GM23338 (cell line): ENCODE results near the gene CHIA. TPM values are rescaled to one million over a fixed set of nuclear protein-coding genes. Genes with fewer than 3 reads are reported as not detected.

Experiments used
- ATAC-seq: fragments of 200-7000 bp; cut with Tn5 transposase; 3 replicates; pipeline ENCODE4 v1.9.1; 2020
- DNase-seq: peaks from one replicate; pipeline ENCODE4 v3.0.0-alpha.2; 2015; ENCODE audit warnings: low spot score
- H2AFZ ChIP-seq: fragments of 200-600 bp; sonication (generic); 2 replicates; pipeline ENCODE4 v1.8.0; 2016; ENCODE audit warnings: antibody characterized with exemption, mild to moderate bottlenecking, moderate library complexity
- H3F3A ChIP-seq: fragments of 200-600 bp; sonication (generic); replicated peaks from 2 replicates; pipeline ENCODE4 v1.8.0; 2017; ENCODE audit warnings: antibody characterized with exemption, mixed run types, low read depth
- H3K27ac ChIP-seq: fragments of 200-600 bp; sonication (generic); 2 replicates; pipeline ENCODE4 v1.6.1; 2016; ENCODE audit warnings: low read depth
- H3K27me3 ChIP-seq: fragments of 200-600 bp; sonication (generic); 2 replicates; pipeline ENCODE4 v1.8.0; 2016; ENCODE audit warnings: mild to moderate bottlenecking, mixed run types, moderate library complexity; ENCODE audit not compliant: insufficient read depth
- H3K36me3 ChIP-seq: fragments of 200-600 bp; sonication (generic); 2 replicates; pipeline ENCODE4 v1.8.0; 2016; ENCODE audit warnings: mild to moderate bottlenecking; ENCODE audit not compliant: insufficient read depth
- H3K4me1 ChIP-seq: fragments of 200-600 bp; sonication (generic); 2 replicates; pipeline ENCODE4 v1.8.0; 2016; ENCODE audit warnings: mild to moderate bottlenecking, moderate library complexity; ENCODE audit not compliant: insufficient read depth
- H3K4me2 ChIP-seq: fragments of 200-600 bp; sonication (generic); 2 replicates; pipeline ENCODE4 v1.7.1; 2017; ENCODE audit warnings: mixed run types
- H3K4me3 ChIP-seq: fragments of 200-600 bp; sonication (generic); 2 replicates; pipeline ENCODE4 v1.6.1; 2016; ENCODE audit warnings: mixed run types
- H3K79me2 ChIP-seq: fragments of 200-600 bp; sonication (generic); replicated peaks from 2 replicates; pipeline ENCODE4 v1.8.0; 2017; ENCODE audit warnings: mild to moderate bottlenecking; ENCODE audit not compliant: insufficient read depth
- H3K9me2 ChIP-seq: fragments of 200-600 bp; sonication (generic); 2 replicates; pipeline ENCODE4 v1.8.0; 2017; ENCODE audit not compliant: insufficient read depth
- H4K20me1 ChIP-seq: fragments of 200-600 bp; sonication (generic); replicated peaks from 2 replicates; pipeline ENCODE4 v1.8.0; 2017; ENCODE audit warnings: mild to moderate bottlenecking; ENCODE audit not compliant: insufficient read depth
- H3K27ac Mint-ChIP-seq: 2 replicates; pipeline ENCODE4 v1.8.0; 2020; ENCODE audit warnings: inconsistent platforms, mild to moderate bottlenecking, moderate library complexity, mixed read lengths
- H3K27me3 Mint-ChIP-seq: 3 replicates; pipeline ENCODE4 v1.8.0; 2022; ENCODE audit warnings: low read depth, mild to moderate bottlenecking, moderate library complexity, mixed read lengths, inconsistent platforms; ENCODE audit not compliant: insufficient read depth, poor library complexity
- H3K36me3 Mint-ChIP-seq: 3 replicates; pipeline ENCODE4 v1.8.0; 2021; ENCODE audit warnings: low read depth, mild to moderate bottlenecking, inconsistent platforms, moderate library complexity, mixed read lengths
- H3K4me1 Mint-ChIP-seq: 3 replicates; pipeline ENCODE4 v1.8.0; 2020; ENCODE audit warnings: mild to moderate bottlenecking, inconsistent platforms, mixed read lengths
- H3K4me3 Mint-ChIP-seq: 3 replicates; pipeline ENCODE4 v1.8.0; 2021; ENCODE audit warnings: moderate library complexity, mild to moderate bottlenecking, inconsistent platforms, mixed read lengths
- H3K9me3 Mint-ChIP-seq: 3 replicates; pipeline ENCODE4 v1.8.0; 2020; ENCODE audit warnings: moderate library complexity, mild to moderate bottlenecking, inconsistent platforms, mixed read lengths
- CREB1 ChIP-seq: fragments of 250-450 bp; sonication (Bioruptor Pico); IDR thresholded peaks from 2 replicates; pipeline ENCODE4 v1.5.0; 2020; ENCODE audit warnings: low read depth, mild to moderate bottlenecking, moderate library complexity
- CTCF ChIP-seq, 2 experiments: fragments of 200-600 bp in 1 of 2; sonication (generic) in 1 of 2; conservative IDR thresholded peaks; 2 replicates each; pipeline versions ENCODE4 v1.5.1 to v1.6.1; 2016 to 2017; ENCODE audit warnings: antibody characterized with exemption in 2 of 2, low read depth in 2 of 2, mild to moderate bottlenecking in 2 of 2, moderate library complexity in 1 of 2
- ETS1 ChIP-seq: IDR thresholded peaks from 2 replicates; pipeline ENCODE4 v1.6.1; 2016; ENCODE audit warnings: antibody characterized with exemption
- EZH2 ChIP-seq: fragments of 200-600 bp; sonication (generic); IDR thresholded peaks from one replicate; pipeline ENCODE4 v1.8.0; 2017; ENCODE audit warnings: antibody characterized with exemption, mild to moderate bottlenecking, low read depth; ENCODE audit not compliant: unreplicated experiment
- EZH2phosphoT487 ChIP-seq: fragments of 200-600 bp; sonication (generic); IDR thresholded peaks from one replicate; pipeline ENCODE4 v1.8.1; 2018; ENCODE audit warnings: antibody characterized with exemption; ENCODE audit not compliant: unreplicated experiment
- JUNB ChIP-seq: IDR thresholded peaks from one replicate; pipeline ENCODE4 v1.6.1; 2016; ENCODE audit warnings: antibody characterized with exemption; ENCODE audit not compliant: unreplicated experiment
- NANOG ChIP-seq: IDR thresholded peaks from 2 replicates; pipeline ENCODE4 v1.6.1; 2016; ENCODE audit warnings: antibody characterized with exemption, borderline replicate concordance
- POLR2AphosphoS5 ChIP-seq: IDR thresholded peaks from 2 replicates; pipeline ENCODE4 v1.6.1; 2016; ENCODE audit warnings: antibody characterized with exemption, low read depth
- REST ChIP-seq: IDR thresholded peaks from one replicate; pipeline ENCODE4 v1.6.1; 2018; ENCODE audit warnings: antibody characterized with exemption; ENCODE audit not compliant: unreplicated experiment
- STAT1 ChIP-seq: IDR thresholded peaks from one replicate; pipeline ENCODE4 v1.6.1; 2016; ENCODE audit warnings: antibody characterized with exemption; ENCODE audit not compliant: unreplicated experiment
- ZNF114 ChIP-seq: fragments of 250-450 bp; sonication (Bioruptor Pico); IDR thresholded peaks from 2 replicates; pipeline ENCODE4 v1.5.0; 2020; ENCODE audit warnings: mild to moderate bottlenecking, moderate library complexity
- ZNF331 ChIP-seq: fragments of 250-450 bp; sonication (Bioruptor Pico); IDR thresholded peaks from 2 replicates; pipeline ENCODE4 v1.5.0; 2020; ENCODE audit warnings: low read depth, mild to moderate bottlenecking, moderate library complexity
- ZNF462 ChIP-seq: fragments of 250-450 bp; sonication (Bioruptor Pico); IDR thresholded peaks from 2 replicates; pipeline ENCODE4 v1.5.0; 2020; ENCODE audit warnings: mild to moderate bottlenecking, moderate library complexity
- polyA plus RNA-seq: library from polyadenylated mRNA; unstranded; fragments of >200 nt; fragmentation: Nextera tagmentation; extraction: Ambion mirVana; gene quantifications from 2 replicates; pipeline ENCODE4 v1.2.1, GENCODE V29; 2016
- total RNA-seq: library from RNA; depleted of rRNA; stranded (reverse); fragments of >200 nt; shearing (Covaris generic); gene quantifications from 2 replicates; pipeline ENCODE4 v1.2.3, GENCODE V29; 2014

CHIA gene
- total and polyA plus RNA-seq, 2 experiments from 2014 or later: not detected

- no peak overlapping the region for H3K4me2 ChIP-seq
- H3K9me2 ChIP-seq: 0 out of 2 replicates have a peak, but pooled peaks cover 8% of the 10 kb centered on the region
- Mint-ChIP-seq H3K36me3 (no peaks in the 10 kb centered on the region), H3K27me3 (no peaks in the 10 kb centered on the region), H3K9me3 (no peaks in the 10 kb centered on the region), H3K4me3 (no peak overlapping the region), H3K27ac (no peak overlapping the region), H3K4me1 (no peaks in the 10 kb centered on the region)
- H3K27ac ChIP-seq: no peak overlapping the region
- no peak overlapping the region for H3K4me3 ChIP-seq
- H3K36me3 ChIP-seq: no peaks in the 10 kb centered on the region
- no peaks in the 10 kb centered on the region for H3K27me3 ChIP-seq
- no peaks in the 10 kb centered on the region for H3F3A ChIP-seq
- H4K20me1 ChIP-seq: no peaks in the 10 kb centered on the region
- H2AFZ ChIP-seq: no peak overlapping the region
- TF ChIP-seq EZH2 (no peak), JUNB (no peak), EZH2phosphoT487 (no peak), CTCF (conservative IDR thresholded peaks at IDR 0.05; ENCODE audit: low read depth in 2 of 2) (no peak), CREB1 (CRISPR knock-in tag) (no peak), REST (no peak), STAT1 (no peak), NANOG (no peak), ZNF331 (CRISPR knock-in tag) (no peak), ETS1 (no peak), POLR2AphosphoS5 (no peak), ZNF462 (CRISPR knock-in tag) (no peak), ZNF114 (CRISPR knock-in tag) (no peak)
- ATAC-seq (no peak), DNase-seq (no peak)
- H3K4me1 ChIP-seq: no peaks in the 10 kb centered on the region
- no peaks in the 10 kb centered on the region for H3K79me2 ChIP-seq
Measured at GRCh38 chr1:111289371-111289770, 1.3 kb upstream of the CHIA start.
